RWPE1 (cell line): ENCODE measurements around the gene AGRN.

Source experiments
- CTCF ChIA-PET: fragments of 350-600 bp; sonication (Branson Sonifier 250); formaldehyde crosslinking; extraction: SDS; loops from one replicate; lab custom pipeline; 2021; lab: Yijun Ruan, JAX
- POLR2A ChIA-PET: fragments of 400-600 bp; formaldehyde crosslinking; extraction: SDS; loops from one replicate; lab custom pipeline; 2020; ENCODE audit warnings: antibody characterized with exemption; ENCODE audit not compliant: low non-redundant PET; lab: Yijun Ruan, JAX
- DNase-seq: peaks from one replicate; pipeline ENCODE4 v3.0.0; 2012; ENCODE audit warnings: low spot score
- H3K27ac ChIP-seq: fragments of 450-650 bp; 2 replicates; pipeline ENCODE4 v1.5.1; 2017
- CTCF ChIP-seq: fragments of 450-650 bp; conservative IDR thresholded peaks from 2 replicates; pipeline ENCODE4 v1.5.1; 2017; ENCODE audit warnings: low read depth, mild to moderate bottlenecking

AGRN gene

GRCh38 chr1:1041873-1042272, 22.0 kb downstream of the AGRN start:
- CTCF ChIA-PET, result no interaction called here
- peak overlapping the region; percentile 23 for H3K27ac ChIP-seq
- no peak for TF ChIP-seq CTCF
- DNase-seq, result no peak
- POLR2A ChIA-PET, result no interaction called here

GRCh38 chr1:1042835-1043234, 22.9 kb downstream of the AGRN start:
- peak overlapping the region; percentile 23 for H3K27ac ChIP-seq
- POLR2A ChIA-PET, result no interaction called here
- CTCF ChIA-PET, result interaction anchor here (0.6 kb wide), 1 partner anchor 67 kb away, joined by 5 read pairs; no protein-coding TSS in a partner anchor
- TF ChIP-seq CTCF, result no peak
- DNase-seq, result no peak

GRCh38 chr1:1043411-1043810, 23.5 kb downstream of the AGRN start:
- CTCF ChIA-PET, result interaction anchor here (0.6 kb wide), 1 partner anchor 67 kb away, joined by 5 read pairs; no protein-coding TSS in a partner anchor
- POLR2A ChIA-PET, result no interaction called here
- no peak for DNase-seq
- peak overlapping the region; percentile 11; the same call in 1 of the 2 replicates for H3K27ac ChIP-seq
- TF ChIP-seq CTCF, result no peak

- CTCF ChIA-PET, result interaction anchor here (0.8 kb wide), 1 partner anchor 29 kb away, joined by 5 read pairs; no protein-coding TSS in a partner anchor
- no peak for TF ChIP-seq CTCF
- POLR2A ChIA-PET, result no interaction called here
Measured at GRCh38 chr1:1043921-1044320, 24.0 kb downstream of the AGRN start.

GRCh38 chr1:1044455-1045078, 24.6 kb downstream of the AGRN start:
- no peak for DNase-seq
- H3K27ac ChIP-seq, result no peak overlapping the region
- TF ChIP-seq CTCF, result no peak
- CTCF ChIA-PET, result interaction anchor here (0.8 kb wide), 1 partner anchor 30 kb away, joined by 5 read pairs; no protein-coding TSS in a partner anchor
- POLR2A ChIA-PET, result no interaction called here

More at GRCh38 chr1:1043921-1044320, 24.0 kb downstream of the AGRN start:
- no peak for DNase-seq
- peak overlapping the region; percentile 11; the same call in 1 of the 2 replicates for H3K27ac ChIP-seq

- ChIA-PET CTCF (no interaction called here), POLR2A (no interaction called here)
- no peak for DNase-seq
- no peak for TF ChIP-seq CTCF
- no peak overlapping the region for H3K27ac ChIP-seq
Measured at GRCh38 chr1:1045129-1045528, 25.2 kb downstream of the AGRN start.
